Activated CD8-positive, alpha-beta memory T cell treated with anti-CD3 and anti-CD28 coated beads for 1 hour (primary cell): Measurements from ENCODE around the gene OR2T29.
"Not testable (repeated sequence)": the region's sequence is repeated elsewhere in the genome, so short reads cannot be mapped to it uniquely, and the experiment has no call there.

Experiments
- DNase-seq, 2 donors: peaks; one replicate each; pipeline ENCODE4 v3.0.0-alpha.2; 2020; ENCODE audit warnings: low read depth in 1 of 2; ENCODE audit errors: extremely low read depth in 1 of 2

The OR2T29 gene

DNA sequence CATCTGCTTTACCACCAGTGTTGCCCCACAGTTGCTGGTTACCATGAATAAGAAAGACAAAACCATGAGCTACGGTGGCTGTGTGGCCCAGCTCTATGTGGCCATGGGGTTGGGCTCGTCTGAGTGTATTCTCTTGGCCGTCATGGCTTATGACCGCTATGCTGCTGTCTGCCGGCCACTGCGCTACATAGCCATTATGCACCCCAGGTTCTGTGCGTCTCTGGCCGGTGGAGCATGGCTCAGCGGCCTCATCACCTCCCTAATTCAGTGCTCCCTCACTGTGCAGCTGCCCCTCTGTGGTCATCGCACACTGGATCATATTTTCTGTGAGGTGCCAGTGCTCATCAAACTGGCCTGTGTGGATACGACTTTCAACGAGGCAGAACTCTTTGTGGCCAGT, 40.7 kb downstream of the OR2T29 start:
- DNase-seq, result no peak

DNA sequence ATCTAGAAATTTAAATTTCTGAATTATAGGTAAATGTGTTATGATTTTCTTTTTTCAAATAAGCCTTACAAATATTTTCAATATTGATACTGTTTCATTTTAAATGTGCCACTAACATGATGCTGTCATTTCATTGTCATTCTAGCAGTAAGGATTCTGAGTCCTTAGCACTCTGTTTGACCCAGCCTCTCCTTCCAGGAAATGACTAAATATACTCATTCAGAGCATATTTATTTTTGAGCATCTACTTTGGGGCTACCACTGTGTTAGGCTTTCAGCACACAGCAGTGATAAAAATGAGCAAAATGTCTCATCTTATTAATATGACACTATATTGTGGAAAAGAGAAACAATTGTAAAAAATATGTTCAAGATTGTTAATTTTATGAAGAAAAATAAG, 52.4 kb downstream of the OR2T29 start:
- not testable (repeated sequence) for DNase-seq

DNA sequence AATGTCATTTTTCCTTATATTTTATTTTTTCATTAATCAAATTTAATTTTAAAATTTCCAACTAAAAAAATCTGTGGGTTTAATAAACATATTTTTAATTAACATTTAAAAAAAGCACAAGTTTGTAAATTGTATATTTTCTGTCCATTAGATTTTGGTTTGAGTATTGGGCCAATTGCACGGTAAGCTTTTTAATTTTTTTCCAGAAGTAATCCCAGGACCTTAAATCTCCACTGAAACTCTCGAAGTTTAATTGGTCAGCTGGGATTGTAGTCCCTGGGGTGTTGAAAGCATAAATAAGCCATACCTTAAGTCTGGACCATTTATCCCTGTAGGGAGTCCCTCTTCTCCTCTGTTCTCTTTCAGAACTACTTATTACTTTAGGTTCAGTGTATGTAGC, 54.8 kb downstream of the OR2T29 start, which contains the start of gene OR2G6:
Gene OR2G6 (plus strand): TSS at position 301 of the 400 bp plus-strand sequence. CDS start 13,574 bp downstream, outside the sequence.
- DNase-seq, result not testable (repeated sequence)
